ENCODE measurements around the gene STEAP3. TPM values are rescaled to one million over a fixed set of nuclear protein-coding genes. Genes with fewer than 3 reads are reported as not detected.

STEAP3 gene
- total RNA-seq, 1 experiment from 2014 or later = 32.3 TPM

GRCh38 chr2:119249855-119250717 is 26.5 kb downstream of the STEAP3 start:
- Histone ChIP-seq H3K79me2 (ENCODE audit: insufficient read depth, low read length) (peaks cover 12% of the 10 kb centered on the region; the same call in 1 of the 2 replicates), H3K9me2 (ENCODE audit: insufficient read depth) (no peaks in the 10 kb centered on the region), H4K20me1 (ENCODE audit: insufficient read depth) (no peaks in the 10 kb centered on the region), H3K27me3 (ENCODE audit: insufficient read depth, low read length) (no peaks in the 10 kb centered on the region), H3K4me2 (ENCODE audit: low read length) (no peak overlapping the region), H3K4me3 (replicated peaks in 1 of 2; ENCODE audit: low read depth in 1 of 2, low read length in 2 of 2) (no peak overlapping the region), H3K36me3 (ENCODE audit: control insufficient read depth in 1 of 2, insufficient read depth in 2 of 2, low read length in 2 of 2) (peaks cover 0 to 21% of the 10 kb centered on the region in 2 experiments; a peak in 2 of 4 replicates), H3K4me1 (ENCODE audit: control insufficient read depth in 1 of 2, insufficient read depth in 2 of 2, low read length in 2 of 2) (peaks cover 48 to 62% of the 10 kb centered on the region in 2 experiments), H2AFZ (ENCODE audit: low read depth, low read length, poor library complexity, severe bottlenecking) (no peak overlapping the region), H3K27ac (ENCODE audit: low read depth, low read length) (no peak overlapping the region), H3K9me3 (ENCODE audit: control insufficient read depth in 1 of 2, insufficient read depth in 1 of 2, low read depth in 1 of 2, low read length in 2 of 2) (no peaks in the 10 kb centered on the region), H3K9ac (ENCODE audit: low read length) (no peak overlapping the region)
- CTCF ChIA-PET = no interaction called here
- BruUV-seq (replicated peaks) = no TSS peak
- TF ChIP-seq SP1 (IDR thresholded peaks at IDR 0.05; ENCODE audit: low read depth) = no peak
- no peak for TF ChIP-seq EGR1 (IDR thresholded peaks at IDR 0.05; ENCODE audit: low read depth)
- no peak for TF ChIP-seq JUND (IDR thresholded peaks at IDR 0.05)
- TF ChIP-seq EZH2 (IDR thresholded peaks at IDR 0.05) = no peak
- no peak for TF ChIP-seq ELF1 (IDR thresholded peaks at IDR 0.05; ENCODE audit: borderline replicate concordance, low read depth)
- TF ChIP-seq RAD21 (IDR thresholded peaks at IDR 0.05; ENCODE audit: low read depth) = no peak
- no peak for TF ChIP-seq FOSL1 (IDR thresholded peaks at IDR 0.05; ENCODE audit: low read depth)
- TF ChIP-seq CEBPB (IDR thresholded peaks at IDR 0.05; ENCODE audit: low read depth) = no peak
- no peak for TF ChIP-seq EZH2phosphoT487 (IDR thresholded peaks at IDR 0.05; ENCODE audit: borderline replicate concordance)
- no peak for TF ChIP-seq POLR2AphosphoS5 (IDR thresholded peaks at IDR 0.05; ENCODE audit: low read depth, low read length)
- TF ChIP-seq POLR2A (IDR thresholded peaks at IDR 0.05; ENCODE audit: borderline replicate concordance, extremely low read depth, insufficient read depth, insufficient read length) = no peak
- no peak for TF ChIP-seq YY1 (IDR thresholded peaks at IDR 0.05; ENCODE audit: extremely low read depth, insufficient replicate concordance, low read depth, low read length)
- no peak for TF ChIP-seq TCF7L2 (IDR thresholded peaks at IDR 0.05; ENCODE audit: borderline replicate concordance, extremely low read depth, insufficient read depth, insufficient read length)
- no peak for TF ChIP-seq ZBTB33 (IDR thresholded peaks at IDR 0.05; ENCODE audit: extremely low read depth, insufficient replicate concordance, low read length)
- TF ChIP-seq, protein P1, sequence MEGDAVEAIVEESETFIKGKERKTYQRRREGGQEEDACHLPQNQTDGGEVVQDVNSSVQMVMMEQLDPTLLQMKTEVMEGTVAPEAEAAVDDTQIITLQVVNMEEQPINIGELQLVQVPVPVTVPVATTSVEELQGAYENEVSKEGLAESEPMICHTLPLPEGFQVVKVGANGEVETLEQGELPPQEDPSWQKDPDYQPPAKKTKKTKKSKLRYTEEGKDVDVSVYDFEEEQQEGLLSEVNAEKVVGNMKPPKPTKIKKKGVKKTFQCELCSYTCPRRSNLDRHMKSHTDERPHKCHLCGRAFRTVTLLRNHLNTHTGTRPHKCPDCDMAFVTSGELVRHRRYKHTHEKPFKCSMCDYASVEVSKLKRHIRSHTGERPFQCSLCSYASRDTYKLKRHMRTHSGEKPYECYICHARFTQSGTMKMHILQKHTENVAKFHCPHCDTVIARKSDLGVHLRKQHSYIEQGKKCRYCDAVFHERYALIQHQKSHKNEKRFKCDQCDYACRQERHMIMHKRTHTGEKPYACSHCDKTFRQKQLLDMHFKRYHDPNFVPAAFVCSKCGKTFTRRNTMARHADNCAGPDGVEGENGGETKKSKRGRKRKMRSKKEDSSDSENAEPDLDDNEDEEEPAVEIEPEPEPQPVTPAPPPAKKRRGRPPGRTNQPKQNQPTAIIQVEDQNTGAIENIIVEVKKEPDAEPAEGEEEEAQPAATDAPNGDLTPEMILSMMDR (IDR thresholded peaks at IDR 0.05 in 2 of 3, conservative IDR thresholded peaks at IDR 0.05 in 1 of 3; ENCODE audit: borderline replicate concordance in 1 of 3, insufficient read depth in 1 of 3, low read depth in 2 of 3, low read length in 2 of 3) = no peak
- TF ChIP-seq SIN3A (IDR thresholded peaks at IDR 0.05; ENCODE audit: low read depth) = no peak
- TF ChIP-seq, protein P2, sequence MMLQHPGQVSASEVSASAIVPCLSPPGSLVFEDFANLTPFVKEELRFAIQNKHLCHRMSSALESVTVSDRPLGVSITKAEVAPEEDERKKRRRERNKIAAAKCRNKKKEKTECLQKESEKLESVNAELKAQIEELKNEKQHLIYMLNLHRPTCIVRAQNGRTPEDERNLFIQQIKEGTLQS (IDR thresholded peaks at IDR 0.05) = no peak
- no peak for TF ChIP-seq REST (IDR thresholded peaks at IDR 0.05; ENCODE audit: low read depth)
- intact Hi-C loops (cut with micrococcal nuclease) = no loop called here
- POLR2A ChIA-PET = interaction anchor here (0.5 kb wide), 1 partner anchor 148 kb away, joined by 4 read pairs; no protein-coding TSS in a partner anchor
- RAD21 ChIA-PET (ENCODE audit: low non-redundant PET in 1 of 2, low total read pairs in 2 of 2, uncharacterized antibody in 2 of 2, unreplicated experiment in 2 of 2) = no interaction called here
- ATAC-seq (no peak), DNase-seq (ENCODE audit: low read depth, low spot score) (no peak)

Measured in HCT116 (cell line).